Dendritic cell treated with granulocyte-macrophage colony-stimulating factor and Interleukin-4, amounts not matched to agents 40 ng/mL and 50 ng/mL, for 4 days (primary cell): Measurements from ENCODE around the gene ENOX1.
A peak's percentile ranks its signal among the peaks of the same experiment; 100 is the strongest.

Experiments
- H3K27ac Mint-ChIP-seq: one replicate; pipeline ENCODE4 v1.8.0; 2022; ENCODE audit warnings: mild to moderate bottlenecking, mixed read lengths
- H3K27me3 Mint-ChIP-seq: one replicate; pipeline ENCODE4 v1.8.0; 2022; ENCODE audit warnings: mild to moderate bottlenecking, mixed read lengths
- H3K36me3 Mint-ChIP-seq: one replicate; pipeline ENCODE4 v1.8.0; 2022; ENCODE audit warnings: low read depth, mixed read lengths
- H3K4me1 Mint-ChIP-seq: one replicate; pipeline ENCODE4 v1.8.0; 2022; ENCODE audit warnings: low read depth, mixed read lengths
- H3K4me3 Mint-ChIP-seq: one replicate; pipeline ENCODE4 v1.8.0; 2022; ENCODE audit warnings: mild to moderate bottlenecking, moderate library complexity, mixed read lengths
- H3K9me3 Mint-ChIP-seq: one replicate; pipeline ENCODE4 v1.8.0; 2022; ENCODE audit warnings: mixed read lengths
- intact Hi-C: fragments of 100-400 bp; cut with micrococcal nuclease; formaldehyde crosslinking; loops from one replicate; pipeline ENCODE4 v1.15.0; 2022

Gene ENOX1

GRCh38 chr13:43799191-43799590 lies 12.4 kb upstream of the ENOX1 start:
- Mint-ChIP-seq H3K36me3 (no peaks in the 10 kb centered on the region), H3K27me3 (peaks cover 2% of the 10 kb centered on the region), H3K4me3 (no peak overlapping the region), H3K4me1 (no peaks in the 10 kb centered on the region), H3K9me3 (no peaks in the 10 kb centered on the region), H3K27ac (no peak overlapping the region)
- intact Hi-C loops: no loop called here

GRCh38 chr13:43797869-43798268 lies 11.1 kb upstream of the ENOX1 start:
- intact Hi-C loops: no loop called here
- no peak overlapping the region for H3K27ac Mint-ChIP-seq
- H3K4me3 Mint-ChIP-seq: no peak overlapping the region
- no peaks in the 10 kb centered on the region for H3K4me1 Mint-ChIP-seq
- no peaks in the 10 kb centered on the region for H3K9me3 Mint-ChIP-seq
- H3K27me3 Mint-ChIP-seq: peaks cover 2% of the 10 kb centered on the region
- H3K36me3 Mint-ChIP-seq: no peaks in the 10 kb centered on the region

- intact Hi-C loops: no loop called here
- no peak overlapping the region for H3K4me3 Mint-ChIP-seq
- H3K9me3 Mint-ChIP-seq: no peaks in the 10 kb centered on the region
These were observed 10.4 kb upstream of the ENOX1 start for GRCh38 chr13:43797159-43797558.

GRCh38 chr13:43794416-43794815 lies 7.6 kb upstream of the ENOX1 start:
- no peak overlapping the region for H3K27ac Mint-ChIP-seq
- intact Hi-C loops: no loop called here
- H3K9me3 Mint-ChIP-seq: no peaks in the 10 kb centered on the region
- H3K36me3 Mint-ChIP-seq: no peaks in the 10 kb centered on the region
- no peak overlapping the region for H3K4me3 Mint-ChIP-seq
- no peaks in the 10 kb centered on the region for H3K4me1 Mint-ChIP-seq
- H3K27me3 Mint-ChIP-seq: peaks cover 7% of the 10 kb centered on the region

More at GRCh38 chr13:43797159-43797558, 10.4 kb upstream of the ENOX1 start:
- peaks cover 3% of the 10 kb centered on the region for H3K27me3 Mint-ChIP-seq
- H3K4me1 Mint-ChIP-seq: no peaks in the 10 kb centered on the region
- H3K27ac Mint-ChIP-seq: no peak overlapping the region
- no peaks in the 10 kb centered on the region for H3K36me3 Mint-ChIP-seq

GRCh38 chr13:43792076-43792881 lies 5.5 kb upstream of the ENOX1 start:
- Mint-ChIP-seq H3K4me1 (peaks cover 4% of the 10 kb centered on the region), H3K36me3 (no peaks in the 10 kb centered on the region), H3K4me3 (no peak overlapping the region), H3K27ac (no peak overlapping the region), H3K27me3 (peaks cover 25% of the 10 kb centered on the region), H3K9me3 (no peaks in the 10 kb centered on the region)
- intact Hi-C loops: no loop called here

- Mint-ChIP-seq H3K27ac (no peak overlapping the region), H3K4me3 (no peak overlapping the region), H3K9me3 (no peaks in the 10 kb centered on the region), H3K27me3 (peaks cover 51% of the 10 kb centered on the region), H3K4me1 (peaks cover 28% of the 10 kb centered on the region), H3K36me3 (no peaks in the 10 kb centered on the region)
- intact Hi-C loops: no loop called here
These were observed 1.2 kb upstream of the ENOX1 start for GRCh38 chr13:43787997-43788396.

GRCh38 chr13:43787518-43787891 lies 733 bp upstream of the ENOX1 start:
- Mint-ChIP-seq H3K27ac (no peak overlapping the region), H3K36me3 (no peaks in the 10 kb centered on the region), H3K4me1 (peaks cover 28% of the 10 kb centered on the region), H3K4me3 (peak overlapping the region; percentile 77), H3K27me3 (peaks cover 50% of the 10 kb centered on the region), H3K9me3 (no peaks in the 10 kb centered on the region)
- intact Hi-C loops: no loop called here

- peaks cover 50% of the 10 kb centered on the region for H3K27me3 Mint-ChIP-seq
- no peak overlapping the region for H3K27ac Mint-ChIP-seq
- intact Hi-C loops: no loop called here
- H3K36me3 Mint-ChIP-seq: no peaks in the 10 kb centered on the region
- peak overlapping the region; percentile 77 for H3K4me3 Mint-ChIP-seq
- peaks cover 28% of the 10 kb centered on the region for H3K4me1 Mint-ChIP-seq
- no peaks in the 10 kb centered on the region for H3K9me3 Mint-ChIP-seq
These were observed 353 bp downstream of the ENOX1 start for GRCh38 chr13:43786472-43786765.

- Mint-ChIP-seq H3K36me3 (no peaks in the 10 kb centered on the region), H3K9me3 (no peaks in the 10 kb centered on the region), H3K27me3 (peaks cover 50% of the 10 kb centered on the region), H3K27ac (no peak overlapping the region), H3K4me1 (peaks cover 28% of the 10 kb centered on the region), H3K4me3 (peak overlapping the region; percentile 77)
- intact Hi-C loops: no loop called here
These were observed 911 bp downstream of the ENOX1 start for GRCh38 chr13:43785650-43786471.

GRCh38 chr13:43785261-43785649 lies 1.5 kb downstream of the ENOX1 start:
- H3K4me1 Mint-ChIP-seq: peaks cover 28% of the 10 kb centered on the region
- intact Hi-C loops: no loop called here
- H3K27ac Mint-ChIP-seq: no peak overlapping the region
- H3K4me3 Mint-ChIP-seq: peak overlapping the region; percentile 15
- H3K36me3 Mint-ChIP-seq: no peaks in the 10 kb centered on the region
- peaks cover 50% of the 10 kb centered on the region for H3K27me3 Mint-ChIP-seq
- no peaks in the 10 kb centered on the region for H3K9me3 Mint-ChIP-seq

- Mint-ChIP-seq H3K27me3 (peaks cover 50% of the 10 kb centered on the region), H3K27ac (no peak overlapping the region), H3K36me3 (no peaks in the 10 kb centered on the region), H3K4me1 (peaks cover 28% of the 10 kb centered on the region), H3K4me3 (no peak overlapping the region), H3K9me3 (no peaks in the 10 kb centered on the region)
- intact Hi-C loops: no loop called here
These were observed 2.3 kb downstream of the ENOX1 start for GRCh38 chr13:43784496-43784895.

GRCh38 chr13:43783820-43784219 lies 3.0 kb downstream of the ENOX1 start:
- Mint-ChIP-seq H3K4me1 (peaks cover 28% of the 10 kb centered on the region), H3K9me3 (no peaks in the 10 kb centered on the region), H3K36me3 (no peaks in the 10 kb centered on the region), H3K27me3 (peaks cover 44% of the 10 kb centered on the region), H3K4me3 (no peak overlapping the region), H3K27ac (no peak overlapping the region)
- intact Hi-C loops: no loop called here

- H3K27ac Mint-ChIP-seq: no peak overlapping the region
- H3K9me3 Mint-ChIP-seq: no peaks in the 10 kb centered on the region
- intact Hi-C loops: no loop called here
- peaks cover 37% of the 10 kb centered on the region for H3K27me3 Mint-ChIP-seq
- peaks cover 28% of the 10 kb centered on the region for H3K4me1 Mint-ChIP-seq
- no peak overlapping the region for H3K4me3 Mint-ChIP-seq
- H3K36me3 Mint-ChIP-seq: no peaks in the 10 kb centered on the region
These were observed 4.1 kb downstream of the ENOX1 start for GRCh38 chr13:43782686-43783085.

- Mint-ChIP-seq H3K27me3 (peaks cover 17% of the 10 kb centered on the region), H3K4me1 (peaks cover 8% of the 10 kb centered on the region)
- intact Hi-C loops: no loop called here
These were observed 6.1 kb downstream of the ENOX1 start for GRCh38 chr13:43780666-43781065.

More at GRCh38 chr13:43780666-43781065, 6.1 kb downstream of the ENOX1 start:
- Mint-ChIP-seq H3K9me3 (no peaks in the 10 kb centered on the region), H3K36me3 (no peaks in the 10 kb centered on the region), H3K4me3 (no peak overlapping the region), H3K27ac (no peak overlapping the region)
